A549 (cell line): ENCODE measurements around the gene IL9.

Experiments used
- CBX8 ChIP-seq: fragments of 200-600 bp; sonication (generic); IDR thresholded peaks from 2 replicates; pipeline ENCODE4 v1.6.1; 2016
- CHD4 ChIP-seq: fragments of 200-600 bp; sonication (generic); IDR thresholded peaks from 2 replicates; pipeline ENCODE4 v1.6.1; 2016; ENCODE audit warnings: antibody characterized with exemption, mild to moderate bottlenecking, borderline replicate concordance
- HOXA7 ChIP-seq: fragments of 250-450 bp; sonication (Bioruptor Pico); IDR thresholded peaks from 2 replicates; pipeline ENCODE4 v1.5.0; 2020; ENCODE audit warnings: mild to moderate bottlenecking, moderate library complexity
- JUNB ChIP-seq: fragments of >200 bp; sonication (Bioruptor Twin); formaldehyde crosslinking; IDR thresholded peaks from 2 replicates; pipeline ENCODE4 v1.6.1; 2016
- KDM1A ChIP-seq: fragments of 200-600 bp; sonication (generic); IDR thresholded peaks from 2 replicates; pipeline ENCODE4 v1.6.1; 2016; ENCODE audit warnings: low read depth, mild to moderate bottlenecking
- MYC ChIP-seq: IDR thresholded peaks from 2 replicates; pipeline ENCODE4 v1.6.1; 2012; ENCODE audit warnings: mild to moderate bottlenecking, inconsistent platforms, low read length, improper control_type of control experiment, borderline replicate concordance
- NFE2L2 ChIP-seq: fragments of 150-350 bp; conservative IDR thresholded peaks from 2 replicates; pipeline ENCODE4 v1.6.1; 2014; ENCODE audit warnings: low read length
- POLR2A ChIP-seq: IDR thresholded peaks from 2 replicates; pipeline ENCODE4 v1.6.1; 2012; ENCODE audit warnings: mild to moderate bottlenecking, low read length
- RAD21 ChIP-seq, 2 experiments: fragments of >200 bp in 1 of 2; sonication (Bioruptor Twin) in 1 of 2; formaldehyde crosslinking in 1 of 2; IDR thresholded peaks in 1 of 2; conservative IDR thresholded peaks in 1 of 2; 2 replicates in 1 of 2; 3 replicates in 1 of 2; pipeline ENCODE4 v1.6.1; 2012 to 2018; ENCODE audit warnings: inconsistent platforms in 1 of 2
- RFX5 ChIP-seq: fragments of 450-650 bp; IDR thresholded peaks from 2 replicates; pipeline ENCODE4 v1.7.1; 2014; ENCODE audit warnings: antibody characterized with exemption, mild to moderate bottlenecking, moderate library complexity
- TF ChIP-seq, protein P1 (sequence below): fragments of >200 bp; sonication (Bioruptor Twin); formaldehyde crosslinking; IDR thresholded peaks from 3 replicates; pipeline ENCODE4 v1.5.1; 2016
- TF ChIP-seq, protein P2 (sequence below): IDR thresholded peaks from 2 replicates; pipeline ENCODE4 v1.6.1; 2012

DNA sequence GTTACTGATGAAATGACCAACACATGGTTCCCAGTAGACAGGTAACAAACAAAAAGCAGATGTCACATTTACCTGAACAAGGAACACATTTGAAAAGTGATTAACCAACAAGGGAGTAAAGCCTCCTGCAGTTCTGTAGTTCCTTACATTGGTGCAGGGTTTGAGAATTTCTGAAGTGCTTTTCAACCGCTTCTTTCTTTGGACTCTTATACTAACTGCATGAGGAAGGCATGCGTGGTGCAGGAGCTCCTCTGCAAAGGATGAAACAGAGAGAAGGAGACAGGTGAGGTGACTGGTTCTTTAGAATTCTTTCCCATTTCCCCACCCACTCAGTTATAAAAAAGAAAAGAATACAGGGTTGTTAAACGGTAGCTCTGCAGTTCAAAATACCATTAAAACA is 4.6 kb upstream of the IL9 start:
- TF ChIP-seq RFX5 (no peak), MYC (no peak), NFE2L2 (no peak), KDM1A (no peak), POLR2A (no peak), RAD21 (conservative IDR thresholded peaks at IDR 0.05 in 1 of 2, IDR thresholded peaks at IDR 0.05 in 1 of 2) (no peak), HOXA7 (no peak), CHD4 (no peak), JUNB (no peak), CBX8 (no peak)
- TF ChIP-seq, protein P1, sequence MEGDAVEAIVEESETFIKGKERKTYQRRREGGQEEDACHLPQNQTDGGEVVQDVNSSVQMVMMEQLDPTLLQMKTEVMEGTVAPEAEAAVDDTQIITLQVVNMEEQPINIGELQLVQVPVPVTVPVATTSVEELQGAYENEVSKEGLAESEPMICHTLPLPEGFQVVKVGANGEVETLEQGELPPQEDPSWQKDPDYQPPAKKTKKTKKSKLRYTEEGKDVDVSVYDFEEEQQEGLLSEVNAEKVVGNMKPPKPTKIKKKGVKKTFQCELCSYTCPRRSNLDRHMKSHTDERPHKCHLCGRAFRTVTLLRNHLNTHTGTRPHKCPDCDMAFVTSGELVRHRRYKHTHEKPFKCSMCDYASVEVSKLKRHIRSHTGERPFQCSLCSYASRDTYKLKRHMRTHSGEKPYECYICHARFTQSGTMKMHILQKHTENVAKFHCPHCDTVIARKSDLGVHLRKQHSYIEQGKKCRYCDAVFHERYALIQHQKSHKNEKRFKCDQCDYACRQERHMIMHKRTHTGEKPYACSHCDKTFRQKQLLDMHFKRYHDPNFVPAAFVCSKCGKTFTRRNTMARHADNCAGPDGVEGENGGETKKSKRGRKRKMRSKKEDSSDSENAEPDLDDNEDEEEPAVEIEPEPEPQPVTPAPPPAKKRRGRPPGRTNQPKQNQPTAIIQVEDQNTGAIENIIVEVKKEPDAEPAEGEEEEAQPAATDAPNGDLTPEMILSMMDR, result no peak
- TF ChIP-seq, protein P2, sequence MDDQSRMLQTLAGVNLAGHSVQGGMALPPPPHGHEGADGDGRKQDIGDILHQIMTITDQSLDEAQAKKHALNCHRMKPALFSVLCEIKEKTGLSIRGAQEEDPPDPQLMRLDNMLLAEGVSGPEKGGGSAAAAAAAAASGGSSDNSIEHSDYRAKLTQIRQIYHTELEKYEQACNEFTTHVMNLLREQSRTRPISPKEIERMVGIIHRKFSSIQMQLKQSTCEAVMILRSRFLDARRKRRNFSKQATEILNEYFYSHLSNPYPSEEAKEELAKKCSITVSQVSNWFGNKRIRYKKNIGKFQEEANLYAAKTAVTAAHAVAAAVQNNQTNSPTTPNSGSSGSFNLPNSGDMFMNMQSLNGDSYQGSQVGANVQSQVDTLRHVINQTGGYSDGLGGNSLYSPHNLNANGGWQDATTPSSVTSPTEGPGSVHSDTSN, result no peak
